ENCODE measurements around the gene THSD4. TPM values are rescaled to one million over a fixed set of nuclear protein-coding genes. Genes with fewer than 3 reads are reported as not detected.

The THSD4 gene
- total and polyA plus RNA-seq, 9 of the 15 experiments (the other 6 are each of a cell fraction or from before 2014, with no cell fraction given): 0.04 TPM; not detected in 5

- TF ChIP-seq ATF2 (CRISPR knock-in tag; IDR thresholded peaks at IDR 0.05): no peak
- no peak for TF ChIP-seq ZFPM2 (CRISPR knock-in tag; IDR thresholded peaks at IDR 0.05)
- TF ChIP-seq POLR3A (IDR thresholded peaks at IDR 0.05; ENCODE audit: borderline replicate concordance, extremely low read depth, insufficient read depth, insufficient read length): no peak
- no peak for TF ChIP-seq ZNF184 (CRISPR knock-in tag; IDR thresholded peaks at IDR 0.05)
- TF ChIP-seq ARID4B (CRISPR knock-in tag; IDR thresholded peaks at IDR 0.05): no peak
- no peak for TF ChIP-seq TGIF2 (CRISPR knock-in tag; IDR thresholded peaks at IDR 0.05)
- no peak for TF ChIP-seq POLR2G (IDR thresholded peaks at IDR 0.05; ENCODE audit: low read depth, low read length)
- no peak for TF ChIP-seq HINFP (tag; conservative IDR thresholded peaks at IDR 0.05; ENCODE audit: low read depth)
- TF ChIP-seq SP2 (IDR thresholded peaks at IDR 0.05; ENCODE audit: extremely low read depth, low read depth, low read length, poor library complexity, severe bottlenecking): no peak
- TF ChIP-seq HNRNPLL (IDR thresholded peaks at IDR 0.05; ENCODE audit: low read depth, low read length, poor library complexity, severe bottlenecking): no peak
- no peak for TF ChIP-seq CEBPG (CRISPR knock-in tag; IDR thresholded peaks at IDR 0.05)
- no peak for TF ChIP-seq CEBPG (tag; conservative IDR thresholded peaks at IDR 0.05 in 1 of 2, IDR thresholded peaks at IDR 0.05 in 1 of 2)
- peak; percentile 40; the same call in 1 of the 2 replicates for TF ChIP-seq TFE3 (CRISPR knock-in tag; IDR thresholded peaks at IDR 0.05)
- TF ChIP-seq PHB (CRISPR knock-in tag; IDR thresholded peaks at IDR 0.05): no peak
- no peak for TF ChIP-seq ZNF740 (CRISPR knock-in tag; IDR thresholded peaks at IDR 0.05)
- no peak for TF ChIP-seq ZNF740 (tag; IDR thresholded peaks at IDR 0.05)
- no peak for TF ChIP-seq CBX1 (IDR thresholded peaks at IDR 0.05; ENCODE audit: low read depth)
Measured at GRCh38 chr15:71168166-71168834, 53.0 kb downstream of the THSD4 start (continued).
